Measurements from ENCODE around the gene ZNF264.

ZNF264 gene

GRCh38 chr19:57202160-57202559 lies 10.9 kb downstream of the ZNF264 start:
- H3K36me3 ChIP-seq, result peaks cover 95 to 97% (median 97%) of the 10 kb centered on the region in 3 donors
- intact Hi-C loops (cut with DNase I; ENCODE audit: low total_unique reads), result no loop called here
- no peaks in the 10 kb centered on the region for H3K4me1 ChIP-seq
- no peaks in the 10 kb centered on the region for H3K27me3 ChIP-seq
- no peak overlapping the region for H3K4me3 ChIP-seq
- H3K9me3 ChIP-seq, result peaks cover 0 to 51% (median 30%) of the 10 kb centered on the region in 3 donors
- no peak overlapping the region for H3K27ac ChIP-seq
- TF ChIP-seq, protein P1, sequence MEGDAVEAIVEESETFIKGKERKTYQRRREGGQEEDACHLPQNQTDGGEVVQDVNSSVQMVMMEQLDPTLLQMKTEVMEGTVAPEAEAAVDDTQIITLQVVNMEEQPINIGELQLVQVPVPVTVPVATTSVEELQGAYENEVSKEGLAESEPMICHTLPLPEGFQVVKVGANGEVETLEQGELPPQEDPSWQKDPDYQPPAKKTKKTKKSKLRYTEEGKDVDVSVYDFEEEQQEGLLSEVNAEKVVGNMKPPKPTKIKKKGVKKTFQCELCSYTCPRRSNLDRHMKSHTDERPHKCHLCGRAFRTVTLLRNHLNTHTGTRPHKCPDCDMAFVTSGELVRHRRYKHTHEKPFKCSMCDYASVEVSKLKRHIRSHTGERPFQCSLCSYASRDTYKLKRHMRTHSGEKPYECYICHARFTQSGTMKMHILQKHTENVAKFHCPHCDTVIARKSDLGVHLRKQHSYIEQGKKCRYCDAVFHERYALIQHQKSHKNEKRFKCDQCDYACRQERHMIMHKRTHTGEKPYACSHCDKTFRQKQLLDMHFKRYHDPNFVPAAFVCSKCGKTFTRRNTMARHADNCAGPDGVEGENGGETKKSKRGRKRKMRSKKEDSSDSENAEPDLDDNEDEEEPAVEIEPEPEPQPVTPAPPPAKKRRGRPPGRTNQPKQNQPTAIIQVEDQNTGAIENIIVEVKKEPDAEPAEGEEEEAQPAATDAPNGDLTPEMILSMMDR (IDR thresholded peaks at IDR 0.05), result no peak
- DNase-seq, result no peak

- Histone ChIP-seq H3K4me3 (no peak overlapping the region), H3K9me3 (peaks cover 2 to 86% (median 55%) of the 10 kb centered on the region in 3 donors), H3K27ac (no peak overlapping the region), H3K36me3 (peaks cover 89 to 97% (median 95%) of the 10 kb centered on the region in 3 donors), H3K4me1 (no peaks in the 10 kb centered on the region), H3K27me3 (no peaks in the 10 kb centered on the region)
- intact Hi-C loops (cut with DNase I; ENCODE audit: low total_unique reads), result no loop called here
- TF ChIP-seq, protein P1 (IDR thresholded peaks at IDR 0.05), result no peak
- DNase-seq, result no peak
Measured at GRCh38 chr19:57210381-57210780, 19.1 kb downstream of the ZNF264 start.

DNA sequence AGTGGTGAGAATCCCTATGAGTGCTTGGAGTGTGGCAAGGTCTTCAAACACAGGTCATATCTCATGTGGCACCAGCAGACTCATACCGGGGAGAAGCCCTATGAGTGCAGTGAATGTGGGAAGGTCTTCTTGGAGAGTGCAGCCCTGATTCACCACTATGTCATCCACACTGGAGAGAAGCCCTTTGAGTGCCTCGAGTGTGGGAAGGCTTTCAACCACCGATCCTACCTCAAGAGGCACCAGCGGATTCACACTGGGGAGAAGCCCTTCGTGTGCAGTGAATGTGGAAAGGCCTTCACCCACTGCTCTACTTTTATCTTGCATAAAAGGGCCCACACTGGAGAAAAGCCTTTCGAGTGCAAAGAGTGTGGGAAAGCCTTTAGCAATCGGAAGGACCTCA lies 20.8 kb downstream of the ZNF264 start:
- Histone ChIP-seq H3K36me3 (peaks cover 89 to 98% (median 97%) of the 10 kb centered on the region in 3 donors), H3K27ac (no peak overlapping the region), H3K9me3 (peaks cover 2 to 93% (median 48%) of the 10 kb centered on the region in 3 donors), H3K4me1 (no peaks in the 10 kb centered on the region), H3K4me3 (no peak overlapping the region), H3K27me3 (no peaks in the 10 kb centered on the region)
- DNase-seq, result no peak
- TF ChIP-seq, protein P1 (IDR thresholded peaks at IDR 0.05), result no peak
- intact Hi-C loops (cut with DNase I; ENCODE audit: low total_unique reads), result no loop called here

- H3K4me3 ChIP-seq, result no peak overlapping the region
- no peak for DNase-seq
- intact Hi-C loops (cut with DNase I; ENCODE audit: low total_unique reads), result no loop called here
- no peak overlapping the region for H3K27ac ChIP-seq
- H3K9me3 ChIP-seq, result peaks cover 0 to 16% (median 8%) of the 10 kb centered on the region in 3 donors
- H3K36me3 ChIP-seq, result peaks cover 0 to 16% (median 3%) of the 10 kb centered on the region in 3 donors
- H3K4me1 ChIP-seq, result no peaks in the 10 kb centered on the region
- no peaks in the 10 kb centered on the region for H3K27me3 ChIP-seq
- TF ChIP-seq, protein P1 (IDR thresholded peaks at IDR 0.05), result no peak
Measured at GRCh38 chr19:57227502-57227901, 36.2 kb downstream of the ZNF264 start.

DNA sequence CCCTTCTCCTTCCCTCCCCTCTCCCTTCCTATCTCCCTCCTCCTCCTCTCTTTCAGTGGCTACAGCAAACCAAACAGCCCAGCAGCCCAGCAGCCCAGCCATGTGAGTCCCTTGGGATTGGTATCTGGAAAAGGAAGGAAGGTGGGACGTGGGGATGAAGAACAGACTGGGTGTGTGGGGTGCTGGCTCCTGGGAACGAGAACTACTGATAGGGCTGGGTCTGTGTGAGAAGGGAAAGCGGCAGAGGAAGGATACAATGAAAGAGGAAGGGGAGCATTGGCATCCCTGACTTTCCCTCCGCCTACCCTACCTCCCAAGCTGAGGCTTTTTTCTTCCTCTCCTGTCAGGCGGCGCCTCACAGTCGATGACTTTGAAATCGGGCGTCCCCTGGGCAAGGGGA lies 40.4 kb downstream of the ZNF264 start:
- H3K36me3 ChIP-seq, result peaks cover 0 to 7% (median 4%) of the 10 kb centered on the region in 3 donors
- TF ChIP-seq, protein P1 (IDR thresholded peaks at IDR 0.05), result no peak
- no peak overlapping the region for H3K27ac ChIP-seq
- no peak overlapping the region for H3K4me3 ChIP-seq
- intact Hi-C loops (cut with DNase I; ENCODE audit: low total_unique reads), result no loop called here
- no peak for DNase-seq
- no peaks in the 10 kb centered on the region for H3K9me3 ChIP-seq
- no peaks in the 10 kb centered on the region for H3K4me1 ChIP-seq
- no peaks in the 10 kb centered on the region for H3K27me3 ChIP-seq

DNA sequence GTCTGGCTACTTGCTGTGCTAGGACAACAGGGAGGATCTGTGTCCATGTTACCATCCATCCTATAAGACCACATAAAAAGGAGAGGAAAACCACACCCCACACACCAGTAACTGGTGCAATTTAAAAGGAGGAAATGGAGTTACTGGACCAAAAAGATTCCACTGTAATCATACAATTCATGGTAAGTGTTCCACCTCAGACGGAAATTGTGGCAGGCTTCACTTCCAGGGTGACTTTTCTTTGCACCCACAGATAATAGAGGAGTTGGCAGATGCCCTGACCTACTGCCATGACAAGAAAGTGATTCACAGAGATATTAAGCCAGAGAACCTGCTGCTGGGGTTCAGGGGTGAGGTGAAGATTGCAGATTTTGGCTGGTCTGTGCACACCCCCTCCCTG lies 41.9 kb downstream of the ZNF264 start:
- Histone ChIP-seq H3K9me3 (no peaks in the 10 kb centered on the region), H3K4me1 (no peaks in the 10 kb centered on the region), H3K27ac (no peak overlapping the region), H3K27me3 (no peaks in the 10 kb centered on the region), H3K36me3 (peaks cover 0 to 4% (median 2%) of the 10 kb centered on the region in 3 donors), H3K4me3 (no peak overlapping the region)
- DNase-seq, result no peak
- intact Hi-C loops (cut with DNase I; ENCODE audit: low total_unique reads), result no loop called here
- TF ChIP-seq, protein P1 (IDR thresholded peaks at IDR 0.05), result no peak
